SK-N-SH treated with all-trans-retinoic acid at 6 μM for 48 hours (cell line): ENCODE results near the gene ADPRH.

Experiments
- ATAC-seq: fragments of 200-7000 bp; cut with Tn5 transposase; 3 replicates; pipeline ENCODE4 v1.9.1; 2020; ENCODE audit warnings: mild to moderate bottlenecking, moderate library complexity
- ARNTL ChIP-seq: fragments of 450-650 bp; formaldehyde crosslinking; IDR thresholded peaks from 2 replicates; pipeline ENCODE4 v1.5.0; 2020; ENCODE audit warnings: low read depth, mild to moderate bottlenecking, moderate library complexity, borderline replicate concordance
- BACH2 ChIP-seq: fragments of 250-450 bp; sonication (Bioruptor Pico); IDR thresholded peaks from 2 replicates; pipeline ENCODE4 v1.9.0; 2021; ENCODE audit warnings: mild to moderate bottlenecking, borderline replicate concordance
- CREB5 ChIP-seq: fragments of 250-450 bp; sonication (Bioruptor Pico); IDR thresholded peaks from 2 replicates; pipeline ENCODE4 v1.5.1; 2020; ENCODE audit warnings: low read depth, mild to moderate bottlenecking, moderate library complexity
- CSRNP3 ChIP-seq: fragments of 250-450 bp; sonication (Bioruptor Pico); IDR thresholded peaks from 2 replicates; pipeline ENCODE4 v1.5.1; 2021; ENCODE audit warnings: mild to moderate bottlenecking, moderate library complexity
- ESRRG ChIP-seq: fragments of 250-450 bp; sonication (Bioruptor Pico); IDR thresholded peaks from 2 replicates; pipeline ENCODE4 v1.6.1; 2021; ENCODE audit warnings: mild to moderate bottlenecking
- OSR1 ChIP-seq: fragments of 250-450 bp; sonication (Bioruptor Pico); IDR thresholded peaks from 2 replicates; pipeline ENCODE4 v1.8.0; 2022; ENCODE audit warnings: moderate library complexity, mild to moderate bottlenecking, inconsistent platforms
- PATZ1 ChIP-seq: fragments of 250-450 bp; sonication (Bioruptor Pico); IDR thresholded peaks from 2 replicates; pipeline ENCODE4 v1.8.0; 2020; ENCODE audit warnings: mild to moderate bottlenecking, moderate library complexity, borderline replicate concordance
- PPARA ChIP-seq: fragments of 250-450 bp; sonication (Bioruptor Pico); IDR thresholded peaks from 2 replicates; pipeline ENCODE4 v1.5.0; 2020; ENCODE audit warnings: mild to moderate bottlenecking, borderline replicate concordance
- SNAI2 ChIP-seq: fragments of 250-450 bp; sonication (Bioruptor Pico); IDR thresholded peaks from 2 replicates; pipeline ENCODE4 v1.5.0; 2020; ENCODE audit warnings: mild to moderate bottlenecking, moderate library complexity
- TCF4 ChIP-seq: fragments of 250-450 bp; sonication (Bioruptor Pico); IDR thresholded peaks from 2 replicates; pipeline ENCODE4 v1.8.0; 2021; ENCODE audit warnings: mild to moderate bottlenecking, moderate library complexity, borderline replicate concordance
- TOX ChIP-seq: fragments of 250-450 bp; sonication (Bioruptor Pico); IDR thresholded peaks from 2 replicates; pipeline ENCODE4 v1.8.0; 2021; ENCODE audit warnings: mild to moderate bottlenecking, moderate library complexity, borderline replicate concordance
- TSHZ2 ChIP-seq: fragments of 250-450 bp; sonication (Bioruptor Pico); IDR thresholded peaks from 2 replicates; pipeline ENCODE4 v1.5.0; 2020; ENCODE audit warnings: mild to moderate bottlenecking, moderate library complexity
- ZC3H10 ChIP-seq: fragments of 250-450 bp; sonication (Bioruptor Pico); IDR thresholded peaks from 2 replicates; pipeline ENCODE4 v1.5.1; 2021; ENCODE audit warnings: mild to moderate bottlenecking, moderate library complexity
- ZFP3 ChIP-seq: fragments of 250-450 bp; sonication (Bioruptor Pico); IDR thresholded peaks from 2 replicates; pipeline ENCODE4 v1.5.0; 2020; ENCODE audit warnings: mild to moderate bottlenecking, moderate library complexity
- ZFP30 ChIP-seq: fragments of 450-650 bp; formaldehyde crosslinking; IDR thresholded peaks from 2 replicates; pipeline ENCODE4 v1.5.0; 2022; ENCODE audit warnings: mild to moderate bottlenecking, moderate library complexity
- ZNF565 ChIP-seq: fragments of 450-650 bp; formaldehyde crosslinking; conservative IDR thresholded peaks from 2 replicates; pipeline ENCODE4 v1.5.0; 2020; ENCODE audit warnings: low read depth, mild to moderate bottlenecking, moderate library complexity
- ZNF70 ChIP-seq: fragments of 450-650 bp; formaldehyde crosslinking; IDR thresholded peaks from 2 replicates; pipeline ENCODE4 v1.5.0; 2020; ENCODE audit warnings: mild to moderate bottlenecking, moderate library complexity
- ZNF8 ChIP-seq: fragments of 450-650 bp; formaldehyde crosslinking; IDR thresholded peaks from 2 replicates; pipeline ENCODE4 v1.5.0; 2020; ENCODE audit warnings: mild to moderate bottlenecking, moderate library complexity

The ADPRH gene

GRCh38 chr3:119543147-119543546 is 36.1 kb upstream of the ADPRH start:
- no peak for ATAC-seq
- no peak for TF ChIP-seq BACH2 (CRISPR knock-in tag)
- TF ChIP-seq TCF4 (CRISPR knock-in tag), result no peak
- no peak for TF ChIP-seq ZFP3 (CRISPR knock-in tag)
- TF ChIP-seq CSRNP3 (CRISPR knock-in tag), result no peak

GRCh38 chr3:119547227-119547626 is 32.1 kb upstream of the ADPRH start:
- TF ChIP-seq CREB5 (CRISPR knock-in tag), result no peak
- ATAC-seq, result no peak

- no peak for ATAC-seq
- TF ChIP-seq ZNF8, result no peak
- no peak for TF ChIP-seq ZC3H10 (CRISPR knock-in tag)
- no peak for TF ChIP-seq ZFP30 (CRISPR knock-in tag)
- no peak for TF ChIP-seq TSHZ2 (CRISPR knock-in tag)
- no peak for TF ChIP-seq TCF4 (CRISPR knock-in tag)
- TF ChIP-seq OSR1 (CRISPR knock-in tag), result no peak
- no peak for TF ChIP-seq PATZ1 (CRISPR knock-in tag)
- TF ChIP-seq CREB5 (CRISPR knock-in tag), result no peak
- no peak for TF ChIP-seq ARNTL (CRISPR knock-in tag)
- no peak for TF ChIP-seq PPARA
- no peak for TF ChIP-seq CSRNP3 (CRISPR knock-in tag)
- no peak for TF ChIP-seq ESRRG
- TF ChIP-seq TOX, result no peak
- no peak for TF ChIP-seq ZNF70 (CRISPR knock-in tag)
- TF ChIP-seq BACH2 (CRISPR knock-in tag), result no peak
- no peak for TF ChIP-seq SNAI2 (CRISPR knock-in tag)
- TF ChIP-seq ZNF565 (CRISPR knock-in tag), result no peak
- no peak for TF ChIP-seq ZFP3 (CRISPR knock-in tag)
Measured at GRCh38 chr3:119548341-119548740, 31.0 kb upstream of the ADPRH start.
